Tibial nerve (tissue), 4 donors: ENCODE measurements around the gene LARP1. TPM values are rescaled to one million over a fixed set of nuclear protein-coding genes. Genes with fewer than 3 reads are reported as not detected.
"Not testable (repeated sequence)": the region's sequence is repeated elsewhere in the genome, so short reads cannot be mapped to it uniquely, and the experiment has no call there.

Experiments
- DNase-seq, 2 donors: peaks; one replicate each; pipeline ENCODE4 v3.0.0-alpha.2; 2019; ENCODE audit warnings: low spot score in 2 of 2
- H3K27ac ChIP-seq, 4 donors: fragments of 200-600 bp; sonication (generic) in 3 of 4; one replicate each; pipeline ENCODE4 v1.5.1; 2017 to 2019; ENCODE audit warnings: mild to moderate bottlenecking in 1 of 4
- H3K27me3 ChIP-seq, 2 donors: fragments of 200-600 bp; sonication (generic) in 1 of 2; one replicate each; pipeline versions ENCODE4 v1.5.1 to v1.6.0; 2017 to 2019
- H3K36me3 ChIP-seq, 3 donors: fragments of 200-600 bp; sonication (generic); one replicate each; pipeline ENCODE4 v1.5.1; 2018 to 2019
- H3K4me1 ChIP-seq, 4 donors: fragments of 200-600 bp; sonication (generic) in 3 of 4; one replicate each; pipeline ENCODE4 v1.5.1; 2017 to 2019
- H3K4me3 ChIP-seq, 4 donors: fragments of 200-600 bp; sonication (generic) in 3 of 4; one replicate each; pipeline ENCODE4 v1.5.1; 2017 to 2019; ENCODE audit warnings: mild to moderate bottlenecking in 1 of 4, moderate library complexity in 1 of 4
- H3K9me3 ChIP-seq, 4 donors: fragments of 200-600 bp; sonication (generic) in 3 of 4; one replicate each; pipeline ENCODE4 v1.5.1; 2017 to 2019
- EP300 ChIP-seq, 2 donors: sonication (generic); formaldehyde crosslinking; IDR thresholded peaks; one replicate each; pipeline ENCODE4 v1.6.1; 2017; ENCODE audit warnings: antibody characterized with exemption in 2 of 2, mild to moderate bottlenecking in 1 of 2
- POLR2A ChIP-seq, 2 donors: fragments of 450-650 bp; IDR thresholded peaks; one replicate each; pipeline ENCODE4 v1.6.1; 2017; ENCODE audit warnings: antibody characterized with exemption in 2 of 2, mild to moderate bottlenecking in 2 of 2, moderate library complexity in 2 of 2
- WGBS, 2 donors: methylation state at CpG; one replicate each; pipeline ENCODE4 v1.1.5; 2018; 5-methylcytosine and 5-hydroxymethylcytosine counted together
- total RNA-seq, 4 donors: library from RNA; depleted of rRNA; stranded (reverse); fragments of >200 nt; gene quantifications; one replicate each; pipeline ENCODE4 v1.1.0, GENCODE V29; 2016
- TF ChIP-seq, protein P1 (sequence below), 5 experiments: fragments of 200-600 bp in 3 of 5; fragments of 450-650 bp in 2 of 5; sonication (generic) in 3 of 5; IDR thresholded peaks; one replicate each; pipeline ENCODE4 v1.5.1; 2016 to 2019; ENCODE audit warnings: antibody characterized with exemption in 5 of 5, mild to moderate bottlenecking in 3 of 5, moderate library complexity in 2 of 5

Gene LARP1
- total RNA-seq, 4 donors from 2014 or later = 114 to 166 (median 144) TPM

DNA sequence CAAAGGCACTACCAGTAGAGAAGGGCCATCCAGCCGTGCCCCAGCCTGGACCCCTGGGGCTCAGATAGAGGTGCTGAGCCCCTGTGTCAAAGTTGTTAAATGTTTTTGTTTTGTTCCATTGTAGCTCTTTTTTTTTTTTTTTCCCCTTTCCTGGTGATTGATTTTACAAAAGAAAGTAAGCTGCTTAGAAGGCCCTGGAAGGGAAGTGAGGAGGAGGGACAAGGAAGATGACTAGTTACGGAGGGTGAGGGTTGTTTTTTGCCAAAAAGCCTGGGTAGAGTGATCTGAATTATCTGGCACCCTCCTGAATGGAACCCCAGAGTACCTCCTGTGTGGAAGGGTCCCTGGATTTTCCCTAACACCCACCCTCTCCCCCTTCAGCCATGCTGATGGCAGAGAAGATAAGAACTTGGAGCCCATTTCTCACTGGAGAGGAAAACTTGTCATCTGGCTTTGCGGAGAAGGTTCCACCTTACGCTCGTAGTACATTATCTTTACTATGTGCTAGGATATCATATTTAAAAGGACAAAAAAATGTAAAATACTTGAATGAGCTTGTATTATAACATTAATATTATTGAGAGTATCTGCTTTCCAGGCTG lies 61.8 kb downstream of the LARP1 start:
- H3K36me3 ChIP-seq = peaks cover 3 to 96% (median 17%) of the 10 kb centered on the region in 3 donors
- H3K27me3 ChIP-seq = no peaks in the 10 kb centered on the region
- H3K4me1 ChIP-seq = peaks cover 0 to 16% (median 0%) of the 10 kb centered on the region in 4 donors
- TF ChIP-seq POLR2A (IDR thresholded peaks at IDR 0.05) = no peak
- TF ChIP-seq EP300 (IDR thresholded peaks at IDR 0.05) = no peak
- TF ChIP-seq, protein P1, sequence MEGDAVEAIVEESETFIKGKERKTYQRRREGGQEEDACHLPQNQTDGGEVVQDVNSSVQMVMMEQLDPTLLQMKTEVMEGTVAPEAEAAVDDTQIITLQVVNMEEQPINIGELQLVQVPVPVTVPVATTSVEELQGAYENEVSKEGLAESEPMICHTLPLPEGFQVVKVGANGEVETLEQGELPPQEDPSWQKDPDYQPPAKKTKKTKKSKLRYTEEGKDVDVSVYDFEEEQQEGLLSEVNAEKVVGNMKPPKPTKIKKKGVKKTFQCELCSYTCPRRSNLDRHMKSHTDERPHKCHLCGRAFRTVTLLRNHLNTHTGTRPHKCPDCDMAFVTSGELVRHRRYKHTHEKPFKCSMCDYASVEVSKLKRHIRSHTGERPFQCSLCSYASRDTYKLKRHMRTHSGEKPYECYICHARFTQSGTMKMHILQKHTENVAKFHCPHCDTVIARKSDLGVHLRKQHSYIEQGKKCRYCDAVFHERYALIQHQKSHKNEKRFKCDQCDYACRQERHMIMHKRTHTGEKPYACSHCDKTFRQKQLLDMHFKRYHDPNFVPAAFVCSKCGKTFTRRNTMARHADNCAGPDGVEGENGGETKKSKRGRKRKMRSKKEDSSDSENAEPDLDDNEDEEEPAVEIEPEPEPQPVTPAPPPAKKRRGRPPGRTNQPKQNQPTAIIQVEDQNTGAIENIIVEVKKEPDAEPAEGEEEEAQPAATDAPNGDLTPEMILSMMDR (IDR thresholded peaks at IDR 0.05) = no peak
- H3K4me3 ChIP-seq = no peak overlapping the region
- H3K27ac ChIP-seq = peak overlapping the region in 2 of 4 donors; percentile 2 to 10
- 79 to 85% methylated on average over 5 of the region's 5 CpGs for WGBS, 2 donors
- H3K9me3 ChIP-seq = no peaks in the 10 kb centered on the region
- no peak for DNase-seq

DNA sequence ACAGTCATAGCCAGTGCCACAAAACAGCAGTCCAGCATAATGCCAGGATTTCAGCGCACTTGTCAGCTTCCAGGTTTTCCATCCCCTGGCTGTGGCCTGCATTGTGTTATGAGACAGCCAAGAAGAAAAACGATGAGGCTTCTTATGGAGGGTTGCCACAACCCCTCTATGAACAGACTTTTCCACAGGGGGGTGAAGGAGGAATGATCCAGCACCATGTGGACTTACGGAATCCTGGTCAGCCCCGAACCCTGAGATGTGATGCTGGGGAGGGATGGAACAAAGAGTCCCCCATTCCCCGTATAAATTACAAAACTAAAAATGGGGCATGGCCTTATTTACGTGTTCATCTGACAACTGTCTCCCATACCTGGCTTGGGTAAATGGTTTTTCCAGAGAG lies 62.6 kb downstream of the LARP1 start:
- 77 to 86% methylated on average over 6 of the region's 6 CpGs for WGBS, 2 donors
- Histone ChIP-seq H3K27me3 (no peaks in the 10 kb centered on the region), H3K4me1 (peaks cover 0 to 14% (median 0%) of the 10 kb centered on the region in 4 donors), H3K9me3 (no peaks in the 10 kb centered on the region), H3K36me3 (peaks cover 3 to 100% (median 17%) of the 10 kb centered on the region in 3 donors), H3K4me3 (no peak overlapping the region), H3K27ac (peak overlapping the region in 1 of 4 donors; percentile 43)
- TF ChIP-seq POLR2A (IDR thresholded peaks at IDR 0.05) (no peak), EP300 (IDR thresholded peaks at IDR 0.05) (no peak)
- TF ChIP-seq, protein P1 (IDR thresholded peaks at IDR 0.05) = no peak
- DNase-seq = no peak

DNA sequence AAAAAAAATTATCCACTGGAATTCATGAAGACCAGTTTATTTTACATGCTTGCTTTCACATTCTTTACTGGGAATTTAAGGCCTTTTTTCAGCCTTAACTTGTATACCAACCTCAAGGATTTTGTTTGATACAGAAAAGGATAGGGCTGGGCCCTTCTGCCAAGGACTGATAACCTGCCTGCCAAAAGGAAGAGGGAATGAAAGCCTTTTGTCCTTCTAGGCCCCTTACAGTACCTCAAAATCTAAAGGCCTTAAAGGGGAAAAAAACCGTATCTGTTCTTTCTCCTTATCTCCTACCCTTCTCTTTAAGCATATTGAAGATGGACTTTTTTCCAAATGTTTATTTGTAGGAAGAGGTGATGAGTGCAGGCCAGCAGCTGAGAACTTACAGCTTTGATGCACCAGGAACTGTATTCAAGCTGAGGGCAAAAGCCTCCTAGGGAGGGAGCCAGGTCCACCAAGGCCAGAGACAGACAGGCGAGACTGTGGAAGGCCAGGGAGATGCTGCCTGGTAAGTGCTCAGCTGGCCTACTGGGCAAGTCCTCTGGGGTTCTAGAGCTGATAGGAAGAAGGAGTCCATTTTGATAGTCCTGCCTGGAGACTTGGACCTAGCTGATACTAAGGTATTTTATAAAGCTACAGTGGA lies 63.4 kb downstream of the LARP1 start:
- Histone ChIP-seq H3K27ac (peak overlapping the region in 2 of 4 donors; percentile 43 to 68), H3K27me3 (no peaks in the 10 kb centered on the region), H3K4me3 (no peak overlapping the region), H3K36me3 (peaks cover 0 to 100% (median 11%) of the 10 kb centered on the region in 3 donors), H3K4me1 (peaks cover 0 to 14% (median 0%) of the 10 kb centered on the region in 4 donors), H3K9me3 (no peaks in the 10 kb centered on the region)
- TF ChIP-seq EP300 (IDR thresholded peaks at IDR 0.05) (no peak), POLR2A (IDR thresholded peaks at IDR 0.05) (no peak)
- TF ChIP-seq, protein P1 (IDR thresholded peaks at IDR 0.05) = no peak
- no peak for DNase-seq
- WGBS, 2 donors = 65 to 76% methylated on average over 2 of the region's 2 CpGs

DNA sequence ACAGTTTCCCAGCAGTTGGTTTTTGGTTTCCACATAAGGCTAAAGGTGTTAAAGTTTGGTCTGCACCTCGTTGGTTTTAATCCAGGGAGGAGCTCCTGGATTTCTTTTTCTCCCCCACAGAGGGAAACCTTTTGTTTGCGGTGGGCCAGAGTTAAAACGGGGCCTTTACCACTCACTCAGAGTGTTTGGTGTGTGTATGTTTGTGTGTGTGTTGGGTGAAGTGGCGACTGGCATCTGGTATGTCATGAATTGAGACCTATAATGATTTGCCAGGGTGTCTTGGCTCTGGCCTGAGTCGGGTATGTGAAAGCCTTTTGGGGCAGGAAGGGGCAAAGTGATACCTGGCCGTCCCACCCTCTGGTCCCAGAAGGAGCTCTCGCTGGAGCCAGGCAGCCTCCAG lies 64.4 kb downstream of the LARP1 start:
- Histone ChIP-seq H3K27me3 (no peaks in the 10 kb centered on the region), H3K4me1 (peaks cover 0 to 14% (median 0%) of the 10 kb centered on the region in 4 donors), H3K27ac (peak overlapping the region in 2 of 4 donors; percentile 43 to 68), H3K9me3 (no peaks in the 10 kb centered on the region), H3K36me3 (peaks cover 0 to 100% (median 9%) of the 10 kb centered on the region in 3 donors), H3K4me3 (no peak overlapping the region)
- no peak for DNase-seq
- WGBS, 2 donors = 71 to 75% methylated on average over 7 of the region's 7 CpGs
- no peak for TF ChIP-seq POLR2A (IDR thresholded peaks at IDR 0.05)
- no peak for TF ChIP-seq EP300 (IDR thresholded peaks at IDR 0.05)
- TF ChIP-seq, protein P1 (IDR thresholded peaks at IDR 0.05) = no peak

DNA sequence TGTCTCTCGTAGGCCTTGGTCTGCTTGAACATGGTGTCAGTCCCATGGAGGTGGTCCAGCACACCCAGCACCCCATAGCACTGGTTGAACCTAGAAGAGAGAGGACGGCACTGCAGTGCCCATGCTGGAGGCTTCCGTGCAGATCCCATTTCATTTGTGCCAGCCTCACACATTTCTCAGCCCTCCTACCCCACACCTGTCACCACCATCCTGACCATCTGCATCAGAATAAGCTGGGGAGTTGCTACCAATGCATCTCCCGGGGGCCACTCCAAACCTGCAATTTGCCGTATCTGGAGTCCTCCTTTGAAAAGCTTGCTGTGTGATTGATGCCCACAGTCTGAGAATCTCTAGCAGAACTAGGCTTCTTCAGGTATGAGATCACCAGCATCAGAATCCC lies 65.2 kb downstream of the LARP1 start:
- H3K4me3 ChIP-seq = no peak overlapping the region
- H3K4me1 ChIP-seq = peaks cover 0 to 14% (median 0%) of the 10 kb centered on the region in 4 donors
- no peaks in the 10 kb centered on the region for H3K9me3 ChIP-seq
- no peak for TF ChIP-seq EP300 (IDR thresholded peaks at IDR 0.05)
- TF ChIP-seq, protein P1 (IDR thresholded peaks at IDR 0.05) = no peak
- no peak for TF ChIP-seq POLR2A (IDR thresholded peaks at IDR 0.05)
- H3K27ac ChIP-seq = no peak overlapping the region
- H3K36me3 ChIP-seq = peaks cover 0 to 94% (median 7%) of the 10 kb centered on the region in 3 donors
- no peak for DNase-seq
- H3K27me3 ChIP-seq = no peaks in the 10 kb centered on the region
- WGBS, 2 donors = 84 to 92% methylated on average over 5 of the region's 5 CpGs

DNA sequence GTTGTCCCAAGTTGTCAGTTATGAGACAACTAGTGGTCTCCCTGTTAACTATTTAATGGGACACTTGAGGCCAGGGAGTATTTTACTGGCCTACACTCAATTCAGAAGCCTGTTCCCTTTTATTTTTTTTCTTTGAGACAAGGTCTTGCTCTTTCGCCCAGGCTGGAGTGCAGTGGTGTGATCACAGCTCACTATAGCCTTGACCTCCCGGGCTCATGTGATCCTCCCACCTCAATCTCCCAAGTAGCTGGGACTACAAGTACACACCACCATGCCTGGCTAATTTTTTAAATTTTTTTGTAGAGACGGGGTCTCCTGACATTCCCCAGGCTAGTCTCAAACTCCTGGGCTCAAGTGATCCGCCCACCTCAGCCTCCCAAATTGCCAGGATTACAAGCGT lies 67.7 kb downstream of the LARP1 start:
- peaks cover 0 to 91% (median 0%) of the 10 kb centered on the region in 3 donors for H3K36me3 ChIP-seq
- H3K9me3 ChIP-seq, H3K27ac ChIP-seq, DNase-seq, H3K27me3 ChIP-seq, H3K4me3 ChIP-seq: not testable (repeated sequence)
- peaks cover 0 to 11% (median 0%) of the 10 kb centered on the region in 4 donors for H3K4me1 ChIP-seq
- WGBS, 2 donors = 81 to 89% methylated on average over 5 of the region's 5 CpGs
